TTC549 (cell line): ENCODE measurements around the gene CTSK.
"Not testable (repeated sequence)": the region's sequence is repeated elsewhere in the genome, so short reads cannot be mapped to it uniquely, and the experiment has no call there.

ENCODE experiments used
- FAIRE-seq: peaks from 2 replicates; lab custom pipeline; 2012; peaks lifted over from hg19 to GRCh38; lab: Jason Lieb, UNC

CTSK gene

DNA sequence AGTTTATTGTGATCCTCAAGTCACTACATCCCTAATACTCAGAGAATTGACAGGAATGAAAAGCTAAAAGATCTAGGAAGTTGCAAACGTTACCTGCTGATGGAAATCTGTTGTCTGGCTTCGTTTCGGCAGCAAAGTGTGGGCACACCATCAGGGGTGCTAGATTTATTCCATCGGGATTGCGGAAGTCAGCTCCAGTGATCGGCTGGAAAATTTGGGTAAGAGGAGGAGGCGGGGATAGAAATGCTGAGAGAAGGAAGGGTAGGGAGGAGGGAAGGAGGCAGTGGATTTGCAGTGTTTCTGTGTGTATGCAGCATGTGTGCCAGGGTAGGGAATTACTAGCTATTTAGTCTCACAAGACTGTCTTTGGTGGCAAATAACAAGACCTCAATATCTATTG, at the start of gene CTSK:
Gene CTSK (minus strand): TSS at position 140 of the 400 bp plus-strand sequence. CDS start 1,455 bp downstream, outside the sequence.
- no peak for FAIRE-seq

DNA sequence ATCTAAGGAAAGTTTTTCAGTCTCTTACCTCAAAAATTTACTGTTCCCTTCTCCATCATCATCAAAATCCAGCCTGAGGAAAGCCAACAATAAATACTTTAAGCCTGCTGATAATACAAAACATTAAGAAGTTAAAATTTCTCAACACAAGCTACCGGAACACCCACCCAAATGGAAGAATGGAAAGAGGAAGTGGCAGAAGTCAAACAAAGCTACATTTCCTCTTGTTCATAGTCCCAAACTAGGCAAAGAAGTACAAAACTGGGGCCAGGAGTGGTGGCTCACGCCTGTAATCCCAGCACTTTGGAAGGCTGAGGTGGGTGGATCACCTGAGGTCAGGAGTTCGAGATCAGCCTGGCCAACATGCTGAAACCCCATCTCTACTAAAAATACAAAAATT, 44.7 kb upstream of the CTSK start:
- FAIRE-seq: not testable (repeated sequence)

- not testable (repeated sequence) for FAIRE-seq
Observed at GRCh38 chr1:150850801-150851362, 42.8 kb upstream of the CTSK start.

- no peak for FAIRE-seq
Observed at GRCh38 chr1:150846473-150847146, 38.5 kb upstream of the CTSK start.

DNA sequence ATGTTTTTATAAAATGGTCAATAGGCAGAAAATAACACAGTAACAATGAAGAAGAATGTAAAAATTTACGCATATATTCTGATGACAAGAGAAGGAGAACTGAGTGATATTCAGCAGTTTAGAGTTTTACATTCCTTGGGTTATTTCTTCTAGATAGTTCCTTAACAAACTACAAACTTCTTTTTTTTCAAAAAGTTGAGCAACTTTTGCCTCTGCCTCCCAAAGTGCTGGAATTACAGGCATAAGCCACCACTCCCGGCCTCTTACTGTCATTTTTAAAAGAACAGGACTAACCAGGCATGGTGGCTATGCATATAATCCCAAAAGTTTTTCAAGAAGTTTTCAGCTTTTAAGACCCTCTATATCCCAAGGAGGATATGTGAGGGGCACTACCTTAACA, 35.4 kb upstream of the CTSK start:
- FAIRE-seq: peak; percentile 54

DNA sequence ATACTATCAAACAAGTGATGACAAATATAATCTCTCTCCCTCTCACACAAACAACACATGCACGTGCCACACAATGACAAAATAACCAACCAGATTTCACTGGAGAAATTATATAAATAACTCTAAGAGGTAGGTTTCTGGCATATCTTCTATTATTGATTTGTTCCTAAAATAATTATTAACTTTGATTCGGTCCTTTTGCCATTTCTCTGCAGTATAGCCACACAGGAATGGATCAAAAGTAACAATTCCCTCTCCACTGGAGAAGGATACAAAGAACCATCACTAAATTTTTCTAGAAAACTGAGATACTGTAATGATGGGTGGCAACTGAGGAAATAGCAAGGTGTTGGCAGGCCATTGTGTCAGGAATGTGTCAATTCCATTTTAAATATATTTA, 34.9 kb upstream of the CTSK start:
- FAIRE-seq: no peak

DNA sequence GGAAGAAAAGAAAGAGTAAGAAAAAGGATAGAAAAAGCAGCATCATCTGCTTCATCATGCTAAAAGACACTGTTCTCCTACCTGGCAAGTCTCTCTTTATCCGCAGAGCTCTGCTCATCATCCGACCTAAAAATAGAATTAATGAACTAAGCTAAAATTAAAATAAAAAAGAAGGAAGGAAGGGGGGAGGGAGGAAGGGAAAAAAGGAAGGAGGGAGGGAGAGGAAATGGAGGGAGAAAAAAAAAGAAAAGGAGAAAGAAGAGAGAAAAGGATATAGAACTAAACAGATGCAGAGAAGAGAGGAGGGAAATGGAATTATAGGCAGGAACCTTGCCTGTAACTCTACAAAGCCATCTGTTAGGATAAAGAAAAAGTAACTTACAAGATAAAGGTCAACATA, 34.3 kb upstream of the CTSK start:
- FAIRE-seq: no peak

DNA sequence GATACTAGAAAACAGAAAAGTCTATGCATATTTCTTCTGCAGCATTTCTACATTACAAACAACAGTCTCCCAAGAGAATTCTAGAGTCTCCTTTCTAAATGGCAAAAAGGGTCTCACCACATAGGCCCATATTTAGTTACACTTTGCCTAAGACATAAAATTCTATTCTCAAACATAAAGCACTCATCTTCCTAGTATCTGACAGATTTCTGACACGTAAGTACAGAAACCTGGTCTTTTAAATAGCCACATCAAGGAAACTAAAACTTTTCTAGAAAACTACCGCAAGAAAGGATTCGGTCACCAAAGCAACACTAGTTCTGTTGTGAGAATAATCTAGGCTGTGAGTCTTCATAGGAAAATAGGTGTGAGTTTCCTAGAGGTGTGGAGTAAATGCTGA, 33.6 kb upstream of the CTSK start:
- no peak for FAIRE-seq

GRCh38 chr1:150840850-150841249, 32.8 kb upstream of the CTSK start:
- FAIRE-seq: not testable (repeated sequence)

- FAIRE-seq: no peak
Observed at GRCh38 chr1:150836129-150836773, 28.2 kb upstream of the CTSK start.

DNA sequence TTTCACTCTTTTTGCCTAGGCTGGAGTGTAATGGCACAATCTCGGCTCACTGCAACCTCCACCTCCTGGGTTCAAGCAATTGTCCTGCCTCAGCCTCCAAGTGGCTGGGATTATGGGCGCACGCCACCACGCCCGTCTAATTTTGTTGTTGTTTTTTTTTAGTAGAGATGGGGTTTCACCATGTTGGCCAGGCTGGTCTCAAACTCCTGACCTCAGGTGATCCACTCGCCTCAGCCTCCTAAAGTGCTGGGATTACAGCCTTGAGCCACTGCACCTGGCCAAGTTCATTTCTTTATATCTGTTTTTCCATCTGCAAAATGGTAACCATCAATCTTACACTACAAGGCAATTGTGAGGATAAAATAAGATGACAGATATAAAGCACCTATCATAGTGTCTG, 25.9 kb upstream of the CTSK start:
- not testable (repeated sequence) for FAIRE-seq

DNA sequence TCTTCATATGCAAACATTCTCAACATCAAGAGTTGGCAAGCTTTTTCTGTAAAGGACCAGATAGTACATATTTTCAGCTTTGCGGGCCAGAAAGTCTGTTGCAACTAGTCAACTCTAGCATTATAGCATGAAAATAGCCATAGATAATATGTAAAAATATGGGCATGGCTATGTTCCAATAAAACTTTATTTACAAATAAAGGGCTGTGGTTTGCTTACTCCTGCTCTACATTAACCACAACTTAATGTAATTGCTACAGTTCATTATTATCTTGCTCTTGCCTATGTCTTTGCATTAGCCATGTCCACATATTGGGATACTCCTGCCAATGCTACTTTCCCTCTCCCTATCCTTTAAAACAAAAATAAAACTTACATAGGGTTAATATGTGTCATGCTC, 24.5 kb upstream of the CTSK start:
- FAIRE-seq: no peak

- FAIRE-seq: no peak
Observed at GRCh38 chr1:150829751-150830150, 21.7 kb upstream of the CTSK start.

DNA sequence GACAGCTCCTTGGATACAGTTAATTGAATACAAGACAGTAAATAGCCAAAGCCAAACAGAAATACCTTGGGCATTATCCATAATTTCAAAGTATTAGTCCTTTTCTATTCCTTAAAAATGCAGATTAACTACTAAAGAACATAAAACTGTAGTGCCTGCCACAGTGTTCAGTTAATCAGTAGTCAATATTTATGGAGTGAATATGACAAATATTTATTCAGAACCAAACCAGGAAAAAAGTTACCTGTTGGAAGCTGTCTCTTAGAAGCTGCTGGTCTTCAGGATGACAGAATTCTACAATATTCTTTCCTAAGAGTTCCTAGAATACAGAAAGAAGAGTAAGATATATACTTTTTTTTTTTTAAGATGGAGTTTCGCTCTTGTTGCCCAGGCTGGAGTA, 18.2 kb upstream of the CTSK start:
- no peak for FAIRE-seq

DNA sequence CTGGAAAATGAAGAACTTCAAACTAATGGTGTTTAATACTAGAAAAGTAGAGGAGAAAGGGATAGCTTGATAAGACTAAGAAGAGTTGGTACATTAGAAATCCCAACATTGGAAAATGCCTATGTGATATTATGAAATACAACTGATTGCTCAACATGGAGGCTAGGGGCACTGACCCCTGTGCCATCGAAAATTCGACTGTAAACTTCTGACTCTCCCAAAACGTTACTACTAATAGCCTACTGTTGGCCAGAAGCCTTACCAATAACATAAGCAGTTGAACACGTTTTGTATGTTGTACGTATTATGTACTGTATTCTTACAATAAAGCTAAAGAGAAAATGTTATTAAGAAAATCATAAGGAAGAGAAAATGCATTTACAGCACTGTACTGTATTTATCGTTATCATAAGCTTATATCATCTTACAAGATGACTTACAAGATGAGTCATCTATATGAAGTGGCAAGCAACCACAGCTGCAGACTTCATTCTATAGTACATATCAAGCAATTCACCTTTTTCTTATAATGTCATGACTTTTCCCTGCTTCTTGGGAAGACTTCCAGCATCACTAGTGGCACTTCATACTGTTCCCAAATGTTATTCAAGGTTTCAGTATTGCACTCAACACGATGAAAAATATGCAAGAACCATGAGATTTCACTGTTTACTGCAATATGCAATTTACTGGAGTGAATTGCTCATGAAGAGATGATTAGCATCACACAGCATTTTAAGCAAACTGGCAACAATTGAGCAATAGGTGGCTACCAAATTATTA, 12.9 kb upstream of the CTSK start:
- peak; percentile 13 for FAIRE-seq

- FAIRE-seq: no peak
Observed at GRCh38 chr1:150815871-150816270, 7.8 kb upstream of the CTSK start.

GRCh38 chr1:150813028-150813707, 5.1 kb upstream of the CTSK start:
- peak; percentile 91 for FAIRE-seq

DNA sequence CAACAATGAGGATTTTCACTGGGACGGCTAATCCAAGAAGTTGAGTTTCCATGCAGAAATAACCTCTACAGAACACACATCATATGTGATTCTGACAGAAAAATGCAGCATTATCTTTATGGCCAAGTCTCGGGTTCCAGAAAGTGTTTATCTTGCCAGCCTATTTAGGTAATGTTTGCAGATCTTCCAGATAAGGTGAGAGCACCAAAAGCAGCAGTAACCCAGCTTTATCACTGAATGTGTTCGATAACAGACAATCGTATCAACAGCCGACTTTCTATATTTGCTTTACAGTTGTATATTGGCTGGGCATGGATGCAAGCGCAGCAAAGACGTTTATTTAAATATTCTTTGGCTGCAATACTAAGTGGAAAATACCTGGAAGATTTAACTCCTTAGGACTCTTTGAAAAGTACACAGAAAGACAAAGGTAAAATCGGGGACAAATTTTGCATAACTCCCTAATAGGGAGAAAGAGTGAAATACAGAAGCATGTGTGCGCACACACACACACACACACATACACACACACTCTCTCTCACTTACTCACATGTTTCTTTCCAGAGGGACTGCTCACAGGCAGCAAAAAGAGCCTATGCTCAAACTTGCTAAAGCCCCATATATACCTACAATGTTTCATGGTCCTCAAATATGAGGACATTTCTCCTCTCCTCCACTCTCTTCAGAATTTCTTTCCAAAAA, 3.0 kb upstream of the CTSK start:
- FAIRE-seq: no peak

GRCh38 chr1:150809651-150810050, 1.6 kb upstream of the CTSK start:
- no peak for FAIRE-seq

- FAIRE-seq: no peak
Observed at GRCh38 chr1:150808846-150809245, 786 bp upstream of the CTSK start.

DNA sequence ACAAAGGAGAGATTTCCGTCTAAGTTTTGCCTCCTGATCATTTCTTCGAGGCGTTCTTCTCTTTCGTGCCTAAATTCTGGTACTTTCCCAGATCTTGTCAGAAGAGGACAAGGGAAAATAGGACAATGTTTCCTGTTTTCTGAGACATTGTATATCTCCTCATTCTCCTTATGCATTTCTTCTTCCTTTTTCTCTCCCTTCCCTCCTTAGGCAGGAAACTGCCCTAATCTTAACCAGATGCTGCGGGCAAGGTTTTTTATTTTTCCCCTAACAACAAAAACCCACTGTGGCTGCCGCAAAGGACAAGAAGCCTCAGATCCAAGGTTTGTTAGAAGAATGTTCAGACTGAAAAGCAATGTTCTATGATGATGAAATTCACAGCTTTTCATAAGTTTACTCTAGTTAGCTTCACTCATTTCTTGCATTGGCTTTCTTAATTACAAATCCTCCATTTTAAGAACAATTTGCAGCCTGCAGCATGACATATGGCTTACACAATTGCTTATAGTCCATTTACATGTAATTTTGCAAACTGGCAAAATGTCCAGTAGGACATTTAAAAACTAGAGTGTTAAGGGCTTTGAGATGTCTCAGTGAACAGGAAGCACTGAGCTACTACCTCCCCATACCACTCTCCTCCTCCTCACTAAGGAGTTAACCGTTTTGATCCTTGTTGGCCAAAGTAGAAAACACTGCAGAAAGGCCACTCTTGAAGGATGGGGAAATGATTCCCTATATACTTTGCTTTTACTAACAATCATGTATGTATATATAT, 624 bp downstream of the CTSK start:
- no peak for FAIRE-seq
